H54 (cell line): ENCODE data around the gene CNR2.
"Not testable (repeated sequence)": the region's sequence is repeated elsewhere in the genome, so short reads cannot be mapped to it uniquely, and the experiment has no call there.

Experiments
- DNase-seq: peaks from one replicate; pipeline ENCODE4 v3.0.0; 2011; ENCODE audit warnings: low spot score, mixed read lengths; ENCODE audit not compliant: insufficient read length
- FAIRE-seq: peaks from 3 replicates; lab custom pipeline; 2011; peaks lifted over from hg19 to GRCh38; lab: Jason Lieb, UNC
- POLR2A ChIP-seq: IDR thresholded peaks from 2 replicates; pipeline ENCODE4 v1.6.1; 2011; ENCODE audit warnings: low read depth, mild to moderate bottlenecking, low read length

CNR2 gene

GRCh38 chr1:23913212-23913880 lies at the start of gene CNR2:
Gene CNR2, minus strand, starts transcription at chr1:23913362. Its CDS starts 37,745 bp downstream, at chr1:23875617.
- FAIRE-seq (no peak), DNase-seq (no peak)
- no peak for TF ChIP-seq POLR2A

DNA sequence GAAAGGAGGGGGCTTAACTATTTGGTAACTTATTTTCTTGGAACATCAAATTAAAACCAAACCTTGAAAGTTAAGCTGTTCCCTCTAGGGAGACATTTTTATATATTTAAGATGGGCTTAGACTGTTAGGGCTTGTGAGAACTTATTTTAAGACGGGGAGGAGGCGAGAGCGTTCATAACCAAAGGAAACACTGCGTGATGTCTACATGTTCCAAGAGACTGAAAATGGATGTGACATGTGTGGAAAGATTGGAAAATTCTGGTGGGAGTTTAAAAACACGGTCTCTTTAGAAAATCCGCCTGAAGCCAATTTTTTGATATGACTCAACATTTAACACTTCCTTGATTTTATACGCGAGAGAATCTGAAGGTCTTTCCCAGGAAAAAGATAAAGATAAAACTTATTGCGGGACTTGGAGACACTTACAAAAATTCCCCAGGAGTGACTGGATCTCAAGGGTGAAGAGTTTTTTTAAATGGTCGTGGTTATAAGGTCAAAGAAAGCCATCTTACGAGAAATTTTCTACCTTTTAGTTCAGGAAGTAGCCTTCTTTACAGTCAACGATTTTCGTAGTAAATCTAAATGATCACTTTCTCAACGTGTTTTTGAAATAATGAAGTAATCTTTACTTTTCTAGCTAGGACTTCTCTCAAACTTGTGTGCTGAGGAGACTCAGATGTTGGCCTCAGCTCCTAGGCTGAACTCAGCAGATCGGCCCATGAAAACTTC lies 47.3 kb upstream of the CNR2 start:
- DNase-seq (no peak), FAIRE-seq (peak; percentile 79)
- TF ChIP-seq POLR2A, result no peak

GRCh38 chr1:23959461-23960290 lies 46.5 kb upstream of the CNR2 start, which contains the start of gene PNRC2:
Gene PNRC2, plus strand, starts transcription at chr1:23959828. Its CDS starts 1,630 bp downstream, at chr1:23961458.
- FAIRE-seq (peak; percentile 53), DNase-seq (peak; percentile 78)
- TF ChIP-seq POLR2A, result peak; percentile 55; the same call in 1 of the 2 replicates

- DNase-seq (peak; percentile 54), FAIRE-seq (peak; percentile 97)
- TF ChIP-seq POLR2A, result no peak; the same call in none of the 2 replicates
Observed at GRCh38 chr1:23958810-23959460, 45.8 kb upstream of the CNR2 start.

DNA sequence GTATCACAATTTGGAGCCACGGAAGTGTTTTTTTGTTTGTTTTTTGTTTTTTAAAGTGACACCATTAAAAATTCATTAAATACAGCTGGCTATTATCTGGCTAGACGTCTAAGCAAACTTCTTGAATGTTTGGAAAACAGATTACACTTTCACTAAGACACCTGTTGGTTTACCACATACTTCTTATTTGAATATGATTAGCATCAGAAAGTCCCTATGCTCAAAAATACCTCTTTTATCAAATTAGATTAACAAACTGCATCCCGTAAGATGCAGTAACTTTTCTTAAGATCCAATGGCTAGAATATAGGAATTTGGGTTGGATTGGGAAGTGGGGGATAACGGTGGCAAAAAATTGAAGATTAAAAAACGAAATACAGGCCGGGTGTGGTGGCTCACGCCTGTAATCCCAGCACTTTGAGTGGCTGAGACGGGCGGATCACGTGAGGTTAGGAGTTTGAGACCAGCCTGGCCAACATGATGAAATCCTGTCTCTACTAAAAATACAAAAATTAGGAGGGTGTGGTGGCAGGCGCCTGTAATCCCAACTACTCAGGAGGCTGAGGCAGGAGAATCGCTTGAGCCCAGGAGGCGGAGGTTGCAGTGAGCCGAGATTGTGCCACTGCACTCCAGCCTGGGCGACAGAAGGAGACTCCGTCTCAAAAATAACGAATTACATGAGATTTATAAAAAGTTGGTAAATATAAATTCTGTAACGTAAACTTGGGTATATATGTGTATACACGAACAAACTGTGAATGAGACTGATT lies 45.1 kb upstream of the CNR2 start:
- DNase-seq, FAIRE-seq: not testable (repeated sequence)

DNA sequence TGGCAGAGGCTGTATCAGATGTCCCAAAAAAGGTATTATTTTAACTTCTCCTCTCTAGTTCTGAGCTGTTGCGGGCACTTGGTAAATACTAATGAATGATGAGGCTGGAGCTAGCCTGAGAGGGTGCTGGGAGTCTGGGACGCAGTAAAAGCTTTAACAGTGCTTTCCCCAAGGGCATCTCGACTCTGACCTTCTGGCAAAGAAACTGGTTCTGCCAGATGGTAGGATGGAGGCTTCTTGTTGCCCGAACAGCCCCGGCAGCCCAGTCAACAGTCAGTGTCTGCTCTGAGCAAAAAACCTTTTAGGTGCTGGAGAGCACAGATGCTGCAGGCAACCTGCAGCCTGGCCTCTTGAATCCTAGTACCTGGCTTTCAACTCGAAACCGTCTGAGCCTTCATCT lies 43.9 kb upstream of the CNR2 start:
- FAIRE-seq (no peak), DNase-seq (no peak)
- TF ChIP-seq POLR2A, result no peak

GRCh38 chr1:23953020-23953419 lies 39.9 kb upstream of the CNR2 start:
- FAIRE-seq (no peak), DNase-seq (no peak)
- TF ChIP-seq POLR2A, result no peak

DNA sequence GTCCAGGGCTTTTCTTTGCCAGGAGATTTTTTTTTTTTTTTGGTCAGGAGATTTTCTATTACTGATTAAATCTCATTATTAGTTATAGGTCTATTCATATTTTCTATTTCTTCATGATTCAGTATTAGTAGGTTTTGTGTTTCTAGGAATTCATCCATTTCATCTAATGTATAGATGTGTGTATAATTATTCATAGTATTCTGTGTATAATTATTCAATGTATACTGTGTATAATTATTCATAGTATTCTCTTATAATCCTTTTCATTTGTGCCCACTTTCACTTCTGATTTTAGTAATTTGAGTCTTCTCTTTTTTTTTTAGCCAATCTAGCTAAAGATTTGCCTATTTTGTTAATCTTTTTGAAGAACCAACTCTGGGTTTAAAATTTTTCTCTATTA lies 34.2 kb upstream of the CNR2 start:
- no peak for DNase-seq
- TF ChIP-seq POLR2A, result no peak
- FAIRE-seq, result no peak

DNA sequence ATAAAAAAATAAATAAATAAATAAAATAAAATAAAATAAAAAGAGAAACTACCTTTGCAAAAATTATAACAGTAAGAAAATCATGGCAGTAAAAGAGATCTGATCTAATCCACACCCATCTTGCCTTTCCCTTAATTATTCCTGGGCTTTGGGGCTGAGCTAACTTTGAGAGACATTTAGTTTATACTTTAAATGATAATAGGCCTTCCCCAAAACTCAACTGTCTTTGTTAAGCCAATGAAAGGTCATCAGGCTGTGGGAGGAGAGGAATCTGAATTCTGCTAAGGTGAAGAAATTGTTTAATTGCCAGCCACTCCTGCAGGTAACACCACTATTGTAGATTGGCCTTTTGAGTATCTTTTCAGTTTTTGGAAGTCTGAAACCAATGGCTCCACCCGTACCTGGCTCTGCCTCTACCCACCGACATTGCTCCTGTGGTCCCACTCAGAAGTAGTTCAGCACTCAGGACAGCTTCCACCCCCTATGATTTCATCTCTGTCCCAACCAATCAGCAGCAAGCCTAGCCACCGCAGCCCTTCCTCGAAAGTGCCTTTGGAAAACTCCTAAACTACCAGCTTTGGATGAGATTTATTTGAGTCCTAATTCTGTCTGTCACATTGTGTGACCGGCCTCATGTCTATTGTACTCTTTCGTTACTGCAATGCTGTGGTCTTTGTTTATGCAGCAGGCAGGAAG lies 23.5 kb upstream of the CNR2 start:
- TF ChIP-seq POLR2A, result no peak
- no peak for FAIRE-seq

GRCh38 chr1:23931491-23931880 lies 18.3 kb upstream of the CNR2 start:
- TF ChIP-seq POLR2A, result no peak
- FAIRE-seq (no peak), DNase-seq (no peak)

More for the DNA sequence above, 23.5 kb upstream of the CNR2 start:
- DNase-seq, result no peak

DNA sequence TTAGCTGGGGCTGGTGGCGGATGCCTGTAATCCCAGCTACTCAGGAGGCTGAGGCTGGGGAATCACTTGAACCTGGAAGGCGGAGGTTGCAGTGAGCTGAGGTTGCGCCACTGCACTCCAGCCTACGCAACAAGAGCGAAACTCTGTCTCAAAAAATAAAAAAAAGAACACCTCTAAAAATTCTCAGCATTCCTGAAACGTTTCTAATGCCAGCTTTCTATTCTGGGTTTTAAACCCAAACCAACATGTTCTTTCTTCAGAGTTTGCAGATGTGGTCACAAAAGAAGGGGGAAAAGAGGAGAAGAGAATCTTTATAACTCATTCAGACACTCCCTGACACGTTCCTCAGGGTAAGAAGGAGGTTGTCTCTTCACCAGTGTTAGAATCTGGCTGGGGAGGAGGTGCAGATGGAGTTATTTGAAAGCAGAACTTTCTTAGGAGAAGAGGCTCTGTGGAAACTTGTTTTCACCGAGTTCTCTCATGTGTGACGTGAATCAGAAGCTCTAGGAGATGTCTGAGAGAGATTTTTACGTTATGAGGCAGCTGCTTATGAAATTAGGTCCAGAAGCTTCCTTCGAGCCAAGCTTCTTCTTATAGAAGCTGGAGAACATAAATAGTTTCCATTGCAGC lies 17.8 kb upstream of the CNR2 start:
- FAIRE-seq (no peak), DNase-seq (no peak)

DNA sequence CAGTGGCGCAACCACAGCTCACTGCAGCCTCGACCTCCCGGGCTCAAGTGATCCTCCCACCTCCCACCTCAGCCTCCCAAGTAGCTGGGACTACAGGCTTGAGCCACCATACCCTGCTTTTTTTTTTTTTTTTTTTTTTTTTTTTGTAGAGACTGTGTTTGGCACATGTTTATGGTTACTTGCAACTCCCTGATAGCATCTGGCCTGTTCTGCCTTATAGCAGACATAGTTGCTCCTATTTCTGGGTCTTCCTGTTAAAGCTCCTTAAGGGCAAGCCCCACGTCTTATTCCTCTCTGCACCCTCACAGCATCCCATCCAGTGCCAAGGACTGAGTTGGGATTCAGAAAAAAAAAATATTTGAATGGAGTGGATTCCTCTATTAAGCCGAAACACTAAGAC lies 17.1 kb upstream of the CNR2 start:
- no peak for TF ChIP-seq POLR2A
- no peak for FAIRE-seq
- DNase-seq, result no peak

More for the DNA sequence above, 17.8 kb upstream of the CNR2 start:
- TF ChIP-seq POLR2A, result no peak
